HEK293T (cell line): Measurements from ENCODE around the gene E4F1.

Experiments
- ARNT ChIP-seq: fragments of 450-650 bp; IDR thresholded peaks from 2 replicates; pipeline ENCODE4 v1.6.1; 2017; ENCODE audit warnings: mild to moderate bottlenecking
- BHLHE40 ChIP-seq: fragments of 450-650 bp; IDR thresholded peaks from 2 replicates; pipeline ENCODE4 v1.6.1; 2016; ENCODE audit warnings: mild to moderate bottlenecking, moderate library complexity, borderline replicate concordance
- CTBP1 ChIP-seq: fragments of 450-650 bp; IDR thresholded peaks from 2 replicates; pipeline ENCODE4 v1.6.1; 2016; ENCODE audit warnings: borderline replicate concordance
- FOXK2 ChIP-seq: fragments of 450-650 bp; IDR thresholded peaks from 2 replicates; pipeline ENCODE4 v1.6.1; 2016; ENCODE audit warnings: mild to moderate bottlenecking
- LEF1 ChIP-seq: fragments of 450-650 bp; IDR thresholded peaks from 2 replicates; pipeline ENCODE4 v1.6.1; 2017; ENCODE audit warnings: mild to moderate bottlenecking, borderline replicate concordance
- PKNOX1 ChIP-seq: fragments of 450-650 bp; IDR thresholded peaks from 2 replicates; pipeline ENCODE4 v1.6.1; 2016
- SP1 ChIP-seq: fragments of 450-650 bp; IDR thresholded peaks from 2 replicates; pipeline ENCODE4 v1.6.1; 2017
- TARDBP ChIP-seq: fragments of 450-650 bp; IDR thresholded peaks from 2 replicates; pipeline ENCODE4 v1.6.1; 2016

GRCh38 chr16:2206780-2207433 lies 16.5 kb upstream of the E4F1 start:
- TF ChIP-seq SP1: no peak
- TF ChIP-seq ARNT: no peak
- TF ChIP-seq PKNOX1: no peak
- no peak for TF ChIP-seq TARDBP
- TF ChIP-seq LEF1: no peak
- no peak for TF ChIP-seq CTBP1
- no peak for TF ChIP-seq FOXK2
- TF ChIP-seq BHLHE40: no peak
